IPS-18c (cell line): ENCODE results near the gene AFF3.

Experiments used
- H3K4me3 ChIP-seq: 2 replicates; pipeline ENCODE4 v1.7.0; 2013; ENCODE audit warnings: low read depth, mild to moderate bottlenecking, low read length, moderate library complexity; ENCODE audit not compliant: insufficient read depth
- H3K9me3 ChIP-seq: one replicate; pipeline ENCODE4 v1.6.1; 2013; ENCODE audit warnings: mild to moderate bottlenecking, low read length, moderate library complexity; ENCODE audit not compliant: control insufficient read depth, insufficient read depth

Gene AFF3

GRCh38 chr2:99598441-99598840 lies 543.9 kb downstream of the AFF3 start:
- no peaks in the 10 kb centered on the region for H3K9me3 ChIP-seq
- no peak overlapping the region for H3K4me3 ChIP-seq

- H3K9me3 ChIP-seq, result no peaks in the 10 kb centered on the region
- no peak overlapping the region for H3K4me3 ChIP-seq
These were observed 544.8 kb downstream of the AFF3 start for GRCh38 chr2:99597616-99598015.

DNA sequence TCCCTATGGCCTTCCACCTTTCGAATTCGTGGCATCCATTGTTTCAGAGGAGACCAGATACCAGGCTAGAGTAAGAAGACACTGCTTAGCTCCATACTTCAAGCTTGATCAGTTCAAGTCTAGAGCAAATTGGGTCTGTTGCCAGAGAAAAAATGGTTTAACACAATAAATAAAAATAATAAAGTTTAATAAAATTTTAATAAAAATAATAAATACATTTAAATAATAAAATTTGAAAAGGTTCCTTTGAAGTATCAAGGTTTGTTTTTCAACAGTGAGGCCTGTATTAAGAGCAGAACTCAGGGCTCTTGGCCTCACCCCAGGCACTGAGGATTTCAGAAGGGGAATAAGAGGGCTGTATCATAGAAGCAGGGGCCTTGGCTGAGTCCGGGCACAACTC lies 547.0 kb downstream of the AFF3 start:
- no peak overlapping the region for H3K4me3 ChIP-seq
- no peaks in the 10 kb centered on the region for H3K9me3 ChIP-seq

GRCh38 chr2:99593692-99594427 lies 548.5 kb downstream of the AFF3 start:
- H3K4me3 ChIP-seq, result no peak overlapping the region; the same call in 1 of the 2 replicates
- H3K9me3 ChIP-seq, result no peaks in the 10 kb centered on the region

DNA sequence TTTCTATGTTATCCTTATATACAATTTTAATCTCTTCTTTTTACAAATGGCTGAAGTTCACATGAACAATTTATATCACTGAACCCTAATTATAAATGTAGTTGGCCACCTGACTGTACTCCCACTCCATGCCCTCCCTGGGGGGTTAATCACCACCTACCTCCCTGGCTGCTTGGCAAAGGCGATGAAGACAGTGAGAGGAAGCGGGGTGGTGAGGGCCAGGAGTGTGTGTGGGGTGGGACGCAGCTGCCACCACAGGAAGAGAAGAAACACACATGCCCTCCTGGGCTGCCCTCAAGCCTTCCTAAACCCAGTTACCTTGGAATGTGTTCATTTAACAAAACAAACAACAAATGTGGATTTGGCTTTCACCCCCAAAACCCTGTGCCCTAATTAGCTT lies 565.6 kb downstream of the AFF3 start:
- H3K9me3 ChIP-seq, result no peaks in the 10 kb centered on the region
- no peak overlapping the region for H3K4me3 ChIP-seq

- H3K4me3 ChIP-seq, result no peak overlapping the region
- no peaks in the 10 kb centered on the region for H3K9me3 ChIP-seq
These were observed 568.6 kb downstream of the AFF3 start for GRCh38 chr2:99573634-99574251.

GRCh38 chr2:99572373-99573164 lies 569.8 kb downstream of the AFF3 start:
- H3K9me3 ChIP-seq, result no peaks in the 10 kb centered on the region
- no peak overlapping the region for H3K4me3 ChIP-seq

DNA sequence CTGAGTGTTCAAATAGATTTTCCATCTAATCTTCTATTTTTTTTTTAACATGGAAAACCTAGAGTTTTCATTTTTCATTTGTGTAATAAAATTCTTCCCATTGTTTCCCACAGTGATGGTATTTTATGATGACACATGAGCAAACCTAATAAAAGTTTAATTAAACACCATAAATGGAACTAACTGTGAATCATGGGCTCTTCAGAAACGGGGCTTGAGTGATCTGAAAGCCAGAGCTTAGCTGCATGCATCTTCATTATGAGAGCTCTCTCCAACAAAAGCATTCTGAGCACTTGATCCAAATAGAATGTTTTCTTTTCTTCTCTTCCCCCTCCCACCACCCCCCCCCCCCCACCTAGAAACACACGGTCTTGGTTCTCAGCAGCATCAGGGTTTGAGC lies 570.4 kb downstream of the AFF3 start:
- Histone ChIP-seq H3K4me3 (no peak overlapping the region), H3K9me3 (no peaks in the 10 kb centered on the region)

GRCh38 chr2:99571533-99571932 lies 570.9 kb downstream of the AFF3 start:
- H3K4me3 ChIP-seq, result no peak overlapping the region
- H3K9me3 ChIP-seq, result no peaks in the 10 kb centered on the region

GRCh38 chr2:99571021-99571420 lies 571.4 kb downstream of the AFF3 start:
- Histone ChIP-seq H3K4me3 (no peak overlapping the region), H3K9me3 (no peaks in the 10 kb centered on the region)

DNA sequence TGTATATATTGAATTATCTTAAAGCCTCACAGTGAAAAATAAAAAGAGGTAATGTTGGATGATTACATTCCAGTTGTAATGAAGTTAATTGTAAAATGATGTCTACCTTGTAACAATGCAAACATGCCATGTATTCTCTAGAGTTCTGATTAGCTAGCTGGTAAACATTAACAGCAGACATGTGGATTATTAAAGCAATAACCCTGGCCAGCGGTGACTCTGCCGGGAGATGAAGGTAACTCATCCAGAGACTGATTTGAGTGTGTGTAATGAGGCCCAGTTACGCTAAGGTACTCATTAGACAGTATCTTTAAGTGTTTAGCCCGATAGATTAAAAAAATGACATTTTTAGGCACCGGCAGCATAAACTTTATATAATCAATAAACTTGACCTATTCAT lies 573.0 kb downstream of the AFF3 start:
- Histone ChIP-seq H3K4me3 (no peak overlapping the region), H3K9me3 (no peaks in the 10 kb centered on the region)

- Histone ChIP-seq H3K4me3 (no peak overlapping the region), H3K9me3 (no peaks in the 10 kb centered on the region)
These were observed 577.2 kb downstream of the AFF3 start for GRCh38 chr2:99565227-99565626.

- Histone ChIP-seq H3K4me3 (no peak overlapping the region), H3K9me3 (no peaks in the 10 kb centered on the region)
These were observed 579.9 kb downstream of the AFF3 start for GRCh38 chr2:99562516-99562915.

DNA sequence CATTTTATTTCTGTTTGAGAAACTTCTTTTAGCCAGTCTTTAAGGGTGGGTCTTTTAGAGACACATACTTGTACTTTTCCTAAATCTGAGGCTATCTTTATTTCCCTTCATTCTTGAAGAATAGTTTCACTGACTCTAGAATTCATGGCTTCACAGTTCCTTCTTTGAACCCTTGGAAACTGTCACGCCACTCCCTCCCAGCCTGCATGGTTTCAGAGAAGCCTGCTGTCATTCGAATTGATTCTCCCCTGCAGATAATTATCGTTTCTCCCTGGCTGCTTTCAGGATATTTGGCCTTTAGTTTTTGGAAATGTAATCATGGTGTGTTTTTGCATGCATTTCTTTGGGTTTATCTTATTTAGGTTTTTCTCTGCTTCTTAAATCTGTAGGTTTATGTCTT lies 580.6 kb downstream of the AFF3 start:
- H3K9me3 ChIP-seq, result no peaks in the 10 kb centered on the region
- H3K4me3 ChIP-seq, result no peak overlapping the region

DNA sequence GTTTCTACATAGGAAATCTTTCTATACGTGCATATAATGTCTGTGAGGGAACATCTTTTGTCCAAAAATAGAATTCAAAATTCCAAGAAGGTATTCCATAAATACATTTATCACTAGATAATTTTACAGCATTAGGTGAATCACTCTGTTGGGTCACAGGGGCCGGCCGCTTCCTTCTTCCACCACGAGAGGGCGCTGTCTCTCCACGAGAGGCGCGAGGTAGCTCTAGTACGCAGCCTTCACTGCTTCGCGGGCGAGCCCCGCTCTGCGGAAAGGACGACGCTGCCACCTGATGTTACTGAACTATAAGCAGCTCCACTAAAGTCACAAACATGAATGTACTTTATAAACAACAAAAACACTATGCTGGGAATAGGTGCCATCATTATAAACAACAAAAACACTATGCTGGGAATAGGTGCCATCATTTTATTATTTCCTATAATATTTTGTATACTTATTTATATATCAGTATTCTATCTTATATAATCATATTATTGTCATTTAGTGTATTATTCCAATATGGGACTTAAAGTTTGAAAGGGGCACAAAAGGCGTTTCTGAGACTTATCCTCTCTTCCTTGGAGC lies 583.2 kb downstream of the AFF3 start:
- Histone ChIP-seq H3K4me3 (no peak overlapping the region), H3K9me3 (no peaks in the 10 kb centered on the region)

GRCh38 chr2:99555404-99555803 lies 587.0 kb downstream of the AFF3 start:
- H3K9me3 ChIP-seq, result no peaks in the 10 kb centered on the region
- H3K4me3 ChIP-seq, result no peak overlapping the region

DNA sequence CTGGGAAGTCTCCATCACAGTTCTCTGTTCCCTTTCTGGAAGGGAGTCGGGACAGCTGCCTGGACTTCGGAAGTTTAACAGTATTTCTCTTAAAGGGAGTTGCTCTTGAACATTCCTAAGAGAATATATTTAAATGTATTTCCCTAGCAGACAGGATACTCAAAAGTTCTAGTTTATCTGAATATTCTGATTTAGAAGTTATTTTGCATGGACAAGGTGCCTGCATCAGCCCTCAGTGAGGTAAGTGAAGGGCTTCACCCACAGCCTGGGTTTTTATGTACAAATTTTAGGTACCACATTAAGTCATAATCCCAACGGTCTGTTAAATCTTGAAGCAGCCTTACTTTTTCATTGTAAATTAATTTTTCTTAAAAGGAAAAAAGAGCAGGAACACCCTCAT lies 587.5 kb downstream of the AFF3 start:
- no peaks in the 10 kb centered on the region for H3K9me3 ChIP-seq
- no peak overlapping the region for H3K4me3 ChIP-seq

DNA sequence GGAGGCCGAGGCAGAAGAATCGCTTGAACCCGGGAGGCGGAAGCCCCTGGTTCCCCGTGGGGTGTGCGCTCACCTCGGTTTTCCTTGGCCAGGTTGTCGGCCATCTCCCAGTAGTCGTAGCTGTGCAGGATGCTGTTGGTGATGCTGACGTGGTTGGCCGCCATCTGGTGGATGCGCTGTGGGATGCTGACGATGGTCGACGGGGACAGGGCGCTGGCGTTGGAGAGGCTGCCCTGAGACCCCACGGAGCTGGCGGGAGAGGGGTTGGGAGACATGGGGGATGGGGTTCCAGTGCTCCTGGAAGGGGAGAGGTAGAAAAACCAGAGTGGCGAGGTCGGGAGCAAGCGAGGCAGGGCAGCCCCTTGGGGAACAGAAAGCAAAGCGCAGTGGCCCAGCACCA lies 588.2 kb downstream of the AFF3 start:
- Histone ChIP-seq H3K9me3 (no peaks in the 10 kb centered on the region), H3K4me3 (no peak overlapping the region; the same call in 1 of the 2 replicates)
